ENCODE measurements around the gene DCAF4L1. TPM values are rescaled to one million over a fixed set of nuclear protein-coding genes. Genes with fewer than 3 reads are reported as not detected.
A peak's percentile ranks its signal among the peaks of the same experiment; 100 is the strongest.

The DCAF4L1 gene
- total RNA-seq, 1 experiment from 2014 or later = 0.41 TPM

DNA sequence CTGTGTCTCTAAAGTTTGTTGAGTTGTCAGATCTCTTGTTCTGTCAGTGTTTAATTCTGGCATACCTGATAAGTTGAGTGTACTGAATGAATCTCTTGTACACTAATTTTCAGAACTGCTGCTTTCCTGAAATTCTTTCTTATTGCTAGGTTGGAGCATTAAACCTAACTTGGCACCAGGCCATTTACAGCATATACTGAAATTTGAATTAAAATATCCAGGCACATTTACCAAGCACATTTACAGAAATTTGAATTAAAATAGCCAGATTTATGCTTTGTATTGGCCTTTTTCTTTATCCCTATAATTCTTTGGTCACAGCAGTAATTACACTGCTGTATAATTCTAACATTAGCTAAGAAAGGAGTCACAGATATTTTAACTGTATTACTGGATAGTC is 37.5 kb upstream of the DCAF4L1 start:
- H3K4me3 ChIP-seq (ENCODE audit: low read depth, low read length, poor library complexity, severe bottlenecking) = no peak overlapping the region
- no TSS peak for BruUV-seq (replicated peaks)
- TF ChIP-seq EZH2 (IDR thresholded peaks at IDR 0.05; ENCODE audit: borderline replicate concordance, low read depth, low read length, poor library complexity, severe bottlenecking) = no peak
- TF ChIP-seq, protein P1, sequence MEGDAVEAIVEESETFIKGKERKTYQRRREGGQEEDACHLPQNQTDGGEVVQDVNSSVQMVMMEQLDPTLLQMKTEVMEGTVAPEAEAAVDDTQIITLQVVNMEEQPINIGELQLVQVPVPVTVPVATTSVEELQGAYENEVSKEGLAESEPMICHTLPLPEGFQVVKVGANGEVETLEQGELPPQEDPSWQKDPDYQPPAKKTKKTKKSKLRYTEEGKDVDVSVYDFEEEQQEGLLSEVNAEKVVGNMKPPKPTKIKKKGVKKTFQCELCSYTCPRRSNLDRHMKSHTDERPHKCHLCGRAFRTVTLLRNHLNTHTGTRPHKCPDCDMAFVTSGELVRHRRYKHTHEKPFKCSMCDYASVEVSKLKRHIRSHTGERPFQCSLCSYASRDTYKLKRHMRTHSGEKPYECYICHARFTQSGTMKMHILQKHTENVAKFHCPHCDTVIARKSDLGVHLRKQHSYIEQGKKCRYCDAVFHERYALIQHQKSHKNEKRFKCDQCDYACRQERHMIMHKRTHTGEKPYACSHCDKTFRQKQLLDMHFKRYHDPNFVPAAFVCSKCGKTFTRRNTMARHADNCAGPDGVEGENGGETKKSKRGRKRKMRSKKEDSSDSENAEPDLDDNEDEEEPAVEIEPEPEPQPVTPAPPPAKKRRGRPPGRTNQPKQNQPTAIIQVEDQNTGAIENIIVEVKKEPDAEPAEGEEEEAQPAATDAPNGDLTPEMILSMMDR (conservative IDR thresholded peaks at IDR 0.05; ENCODE audit: low read depth, low read length) = no peak
- peaks cover 55% of the 10 kb centered on the region for H3K36me3 ChIP-seq (ENCODE audit: insufficient read depth, low read length, poor library complexity, severe bottlenecking)
- H3K27ac ChIP-seq (ENCODE audit: low read depth, low read length, poor library complexity, severe bottlenecking) = no peak overlapping the region
- no peaks in the 10 kb centered on the region for H3K9me3 ChIP-seq (ENCODE audit: low read depth, low read length, poor library complexity, severe bottlenecking)
- H3K4me1 ChIP-seq (ENCODE audit: insufficient read depth, low read length, poor library complexity, severe bottlenecking) = no peaks in the 10 kb centered on the region
- no peak for DNase-seq (ENCODE audit: low spot score)
- CTCF ChIA-PET = no interaction called here
- no peaks in the 10 kb centered on the region for H3K27me3 ChIP-seq (replicated peaks; ENCODE audit: insufficient read depth, low read depth, low read length, poor library complexity)
- intact Hi-C loops (cut with micrococcal nuclease; ENCODE audit: unreplicated experiment) = no loop called here
- POLR2A ChIA-PET (ENCODE audit: low non-redundant PET) = no interaction called here

DNA sequence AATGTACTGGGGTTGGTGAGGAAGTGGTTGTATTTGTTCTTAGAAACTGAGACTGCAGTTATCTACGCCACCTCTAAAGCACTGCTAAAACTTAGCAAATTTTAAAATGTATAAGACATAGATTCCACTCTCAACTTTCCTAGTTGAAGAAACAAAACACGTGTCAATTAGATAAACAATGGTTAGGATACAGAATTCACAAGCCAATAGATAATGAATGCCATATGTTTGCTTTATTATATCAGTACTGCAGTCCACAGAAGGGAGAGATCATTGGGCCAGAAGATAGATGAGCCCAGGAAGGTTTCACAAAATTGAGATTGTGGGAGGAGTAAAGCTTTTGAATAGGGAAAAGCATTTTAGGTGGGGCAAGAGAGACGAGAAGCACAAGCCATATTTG is 32.0 kb upstream of the DCAF4L1 start:
- BruUV-seq (replicated peaks) = no TSS peak
- intact Hi-C loops (cut with micrococcal nuclease; ENCODE audit: unreplicated experiment) = no loop called here
- H3K36me3 ChIP-seq (ENCODE audit: insufficient read depth, low read length, poor library complexity, severe bottlenecking) = peaks cover 53% of the 10 kb centered on the region

DNA sequence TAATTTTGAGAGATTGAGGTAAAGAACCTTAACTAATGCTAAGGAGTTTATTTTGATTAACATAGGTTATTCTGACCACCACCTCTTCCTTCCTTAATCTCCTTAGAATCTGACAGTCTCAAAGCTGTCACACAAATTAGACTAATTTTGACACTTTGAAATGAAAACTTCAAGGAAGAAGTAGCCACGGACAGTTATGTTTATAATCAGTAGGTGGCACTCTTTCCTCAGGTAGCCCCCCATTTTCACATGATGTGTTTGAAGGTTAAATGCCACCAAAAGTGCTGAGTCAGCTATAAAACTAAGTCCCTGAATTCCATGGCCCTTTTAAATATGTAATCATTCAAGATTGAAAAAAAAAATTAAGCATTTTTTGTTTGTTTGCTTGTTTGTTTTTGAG is 23.9 kb upstream of the DCAF4L1 start:
- POLR2A ChIA-PET (ENCODE audit: low non-redundant PET) = no interaction called here
- CTCF ChIA-PET = no interaction called here
- H3K9me3 ChIP-seq (ENCODE audit: low read depth, low read length, poor library complexity, severe bottlenecking) = no peaks in the 10 kb centered on the region
- no peaks in the 10 kb centered on the region for H3K27me3 ChIP-seq (replicated peaks; ENCODE audit: insufficient read depth, low read depth, low read length, poor library complexity)
- DNase-seq (ENCODE audit: low spot score) = peak; percentile 55
- BruUV-seq (replicated peaks) = TSS peak; percentile 10
- H3K36me3 ChIP-seq (ENCODE audit: insufficient read depth, low read length, poor library complexity, severe bottlenecking) = peaks cover 18% of the 10 kb centered on the region
- H3K4me1 ChIP-seq (ENCODE audit: insufficient read depth, low read length, poor library complexity, severe bottlenecking) = no peaks in the 10 kb centered on the region
- no peak overlapping the region for H3K4me3 ChIP-seq (ENCODE audit: low read depth, low read length, poor library complexity, severe bottlenecking)
- no peak overlapping the region for H3K27ac ChIP-seq (ENCODE audit: low read depth, low read length, poor library complexity, severe bottlenecking)
- intact Hi-C loops (cut with micrococcal nuclease; ENCODE audit: unreplicated experiment) = loop anchor here (5.0 to 10.0 kb wide), 2 partner anchors 325 to 557 kb away; no protein-coding TSS in a partner anchor
- TF ChIP-seq EZH2 (IDR thresholded peaks at IDR 0.05; ENCODE audit: borderline replicate concordance, low read depth, low read length, poor library complexity, severe bottlenecking) = no peak
- TF ChIP-seq, protein P1 (conservative IDR thresholded peaks at IDR 0.05; ENCODE audit: low read depth, low read length) = peak; percentile 61

More for the DNA sequence above, 32.0 kb upstream of the DCAF4L1 start:
- CTCF ChIA-PET = no interaction called here
- Histone ChIP-seq H3K4me3 (ENCODE audit: low read depth, low read length, poor library complexity, severe bottlenecking) (no peak overlapping the region), H3K9me3 (ENCODE audit: low read depth, low read length, poor library complexity, severe bottlenecking) (no peaks in the 10 kb centered on the region), H3K4me1 (ENCODE audit: insufficient read depth, low read length, poor library complexity, severe bottlenecking) (no peaks in the 10 kb centered on the region), H3K27ac (ENCODE audit: low read depth, low read length, poor library complexity, severe bottlenecking) (no peak overlapping the region), H3K27me3 (replicated peaks; ENCODE audit: insufficient read depth, low read depth, low read length, poor library complexity) (no peaks in the 10 kb centered on the region)
- POLR2A ChIA-PET (ENCODE audit: low non-redundant PET) = no interaction called here
- TF ChIP-seq EZH2 (IDR thresholded peaks at IDR 0.05; ENCODE audit: borderline replicate concordance, low read depth, low read length, poor library complexity, severe bottlenecking) = no peak
- TF ChIP-seq, protein P1 (conservative IDR thresholded peaks at IDR 0.05; ENCODE audit: low read depth, low read length) = no peak
- no peak for DNase-seq (ENCODE audit: low spot score)

Data from A673 (cell line).